Jurkat, Clone E6-1 (cell line): ENCODE data around the gene MAPKAPK5.

Experiments
- DNase-seq: peaks from one replicate; pipeline ENCODE4 v3.0.0-alpha.2; 2011; ENCODE audit warnings: low read depth, low spot score
- H3K4me3 ChIP-seq: 2 replicates; pipeline ENCODE4 v1.5.1; 2011; ENCODE audit warnings: mild to moderate bottlenecking, low read length, control low read depth, moderate library complexity

The MAPKAPK5 gene

DNA sequence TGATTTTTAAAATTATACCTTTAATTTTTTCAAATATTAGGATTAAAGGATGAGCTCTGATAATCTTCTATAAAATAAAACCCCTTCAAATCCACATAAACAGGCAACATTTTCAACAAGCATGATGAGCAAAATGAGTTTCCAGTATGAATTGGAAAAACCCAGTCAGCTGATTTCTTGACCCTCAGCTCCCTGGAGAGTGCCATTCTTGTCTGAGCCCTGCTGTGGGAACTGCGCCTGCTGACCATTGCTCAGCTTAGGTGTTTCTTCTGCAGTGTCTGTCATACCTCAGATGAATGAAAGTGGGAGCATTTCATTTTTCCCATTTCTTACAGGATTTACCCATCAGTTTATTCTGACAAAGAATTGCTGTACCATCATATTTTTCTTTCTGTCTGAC lies 27.6 kb downstream of the MAPKAPK5 start:
- DNase-seq: no peak

DNA sequence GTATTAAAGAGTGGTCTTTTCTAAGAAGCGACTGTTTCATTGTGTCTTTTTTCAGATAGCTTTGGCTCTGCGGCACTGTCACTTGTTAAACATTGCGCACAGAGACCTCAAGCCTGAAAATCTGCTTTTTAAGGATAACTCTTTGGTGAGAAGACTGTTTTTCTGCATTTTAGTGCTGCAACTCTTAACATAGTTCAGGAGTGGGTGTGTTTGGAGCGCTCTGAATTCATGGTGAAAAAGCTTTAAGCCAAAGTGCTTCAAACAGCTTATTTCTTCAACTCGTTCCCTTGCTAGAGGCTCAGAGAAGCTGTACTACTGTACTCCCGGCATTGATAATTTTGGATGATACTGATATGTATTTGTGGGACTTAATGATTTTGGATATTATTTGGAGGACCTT lies 28.2 kb downstream of the MAPKAPK5 start:
- no peak overlapping the region for H3K4me3 ChIP-seq
- no peak for DNase-seq

More for the DNA sequence above, 27.6 kb downstream of the MAPKAPK5 start:
- no peak overlapping the region for H3K4me3 ChIP-seq

DNA sequence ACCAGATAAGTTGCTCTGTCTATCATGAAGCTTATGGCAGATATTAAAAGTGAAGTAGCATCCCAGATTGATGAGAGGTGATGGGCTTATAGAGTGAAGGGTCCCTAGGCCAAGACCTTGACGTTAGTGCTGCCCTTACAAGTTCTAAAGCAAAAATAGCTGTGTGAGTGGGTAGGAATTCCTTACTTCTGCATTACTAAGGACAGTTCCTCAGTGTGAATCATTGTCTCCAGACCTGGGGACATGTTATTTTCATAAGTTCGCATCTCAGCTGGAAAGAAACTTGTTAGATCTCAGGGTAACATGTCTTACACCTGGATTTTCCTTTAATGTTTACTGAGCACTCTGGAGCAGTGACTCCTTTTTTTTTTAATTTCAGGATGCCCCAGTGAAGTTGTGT lies 28.7 kb downstream of the MAPKAPK5 start:
- H3K4me3 ChIP-seq: no peak overlapping the region
- DNase-seq: no peak

DNA sequence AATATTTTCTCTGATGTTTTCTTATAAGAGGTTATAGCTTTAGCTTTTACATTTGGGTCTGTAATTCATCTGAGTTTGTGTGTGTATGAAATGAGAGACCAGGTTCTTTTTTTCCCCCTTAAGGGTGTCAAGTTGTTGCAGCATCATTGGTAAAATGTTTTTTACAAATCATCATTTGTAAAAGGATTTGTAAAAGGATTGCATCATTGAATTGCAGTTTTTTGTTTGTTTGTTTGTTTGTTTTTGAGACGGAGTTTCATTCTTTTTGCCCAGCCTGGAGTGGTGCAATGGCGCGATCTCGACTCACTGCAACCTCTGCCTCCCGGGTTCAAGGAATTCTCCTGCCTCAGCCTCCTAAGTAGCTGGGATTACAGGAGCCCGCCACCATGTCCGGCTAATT lies 31.1 kb downstream of the MAPKAPK5 start:
- no peak for DNase-seq

DNA sequence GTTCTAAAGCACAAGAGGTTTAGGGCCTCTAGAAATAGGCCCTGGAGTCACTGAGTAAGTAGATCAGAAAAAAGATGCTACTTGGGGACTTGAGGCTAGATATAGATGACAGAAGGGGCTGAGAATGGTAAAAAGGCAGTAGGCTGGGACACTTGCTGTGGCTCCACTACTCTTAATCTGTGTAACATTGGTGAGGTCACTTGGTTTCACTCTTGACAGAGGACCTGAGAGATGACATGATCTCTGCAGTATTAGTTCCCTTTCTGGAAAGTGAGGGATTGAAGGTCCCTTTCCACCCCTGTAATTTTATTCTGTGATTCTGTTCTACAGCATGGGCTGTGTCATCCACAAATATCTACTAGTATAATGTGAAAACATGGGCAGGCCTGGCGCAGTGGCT lies 39.7 kb downstream of the MAPKAPK5 start:
- H3K4me3 ChIP-seq: no peak overlapping the region
- no peak for DNase-seq

More for the DNA sequence above, 31.1 kb downstream of the MAPKAPK5 start:
- H3K4me3 ChIP-seq: no peak overlapping the region

DNA sequence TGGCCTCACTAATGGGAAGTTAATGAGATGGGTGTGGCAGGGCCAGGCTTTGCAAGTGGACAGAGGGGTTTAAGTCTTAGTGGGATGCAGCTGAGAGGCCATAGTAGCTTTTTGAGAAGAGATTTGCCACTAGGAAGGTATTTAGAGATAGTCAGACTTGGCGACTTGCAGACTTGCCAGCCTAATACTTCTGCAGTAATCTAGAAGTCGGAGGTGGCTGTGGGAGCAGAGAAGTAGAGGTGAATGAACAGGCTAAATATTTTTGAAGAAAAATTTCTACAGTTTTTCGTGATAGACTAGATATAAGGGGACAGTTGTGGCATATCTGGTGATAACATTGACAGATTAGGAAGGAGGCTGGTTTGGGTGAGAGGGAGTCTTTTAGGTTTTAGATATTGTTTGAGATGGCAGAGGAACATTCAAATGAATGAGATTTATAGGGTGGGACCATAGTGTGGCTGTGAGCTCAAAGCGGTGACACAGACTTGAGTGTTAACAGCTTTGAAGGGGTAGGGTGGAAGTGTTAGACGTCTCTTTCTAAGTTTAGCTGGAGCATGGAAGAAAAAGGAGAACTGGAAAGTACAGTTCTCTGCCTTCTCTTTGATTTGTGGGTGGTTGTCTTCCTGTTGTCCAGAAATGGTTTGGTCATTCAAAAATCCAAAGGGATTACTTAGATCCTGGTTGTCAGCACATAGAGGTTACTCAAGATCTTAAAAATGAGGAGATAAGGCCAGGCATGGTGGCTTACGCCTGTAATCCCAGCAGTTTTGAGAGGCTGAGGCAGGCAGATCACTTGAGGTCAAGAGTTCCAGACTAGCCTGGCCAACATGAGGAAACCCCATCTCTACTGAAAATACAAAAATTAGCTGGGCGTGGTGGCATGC lies 44.9 kb downstream of the MAPKAPK5 start:
- no peak for DNase-seq
- no peak overlapping the region for H3K4me3 ChIP-seq

DNA sequence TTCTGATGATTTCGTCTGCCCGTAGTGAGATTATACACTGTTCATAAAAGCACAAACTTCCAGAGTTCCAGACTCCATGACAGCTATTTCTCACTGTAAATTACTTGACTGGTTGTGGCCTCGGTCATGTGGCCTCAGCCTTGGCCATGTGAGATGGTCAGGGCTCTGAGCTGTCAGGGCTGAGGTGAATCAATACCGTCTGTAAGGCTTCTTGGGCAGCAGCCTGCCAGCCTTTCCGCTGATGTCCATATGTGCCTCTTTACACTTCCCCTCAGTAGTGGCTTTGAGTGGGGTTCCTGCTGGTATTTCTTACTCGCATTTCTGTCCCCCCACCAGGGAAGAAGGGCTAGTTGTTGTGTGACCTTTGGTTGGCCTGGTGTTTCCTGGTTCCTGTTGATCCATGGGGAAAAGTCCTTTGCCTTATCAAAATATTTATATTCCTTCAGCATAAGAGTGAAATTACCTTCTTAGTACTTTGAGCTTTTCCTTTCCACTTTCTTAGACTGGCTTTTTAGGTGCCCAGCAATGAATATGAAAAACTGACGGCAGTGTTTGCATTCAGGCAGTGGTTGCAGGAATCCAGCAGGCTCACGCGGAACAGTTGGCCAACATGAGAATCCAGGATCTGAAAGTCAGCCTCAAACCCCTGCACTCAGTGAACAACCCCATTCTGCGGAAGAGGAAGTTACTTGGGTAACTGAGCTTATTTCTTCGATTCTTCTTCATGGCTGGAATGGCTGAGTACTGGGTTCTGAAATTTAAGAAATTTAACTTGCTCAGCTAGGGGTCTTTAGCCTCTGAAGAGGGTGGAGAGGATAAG lies 46.1 kb downstream of the MAPKAPK5 start:
- no peak overlapping the region for H3K4me3 ChIP-seq
- no peak for DNase-seq

DNA sequence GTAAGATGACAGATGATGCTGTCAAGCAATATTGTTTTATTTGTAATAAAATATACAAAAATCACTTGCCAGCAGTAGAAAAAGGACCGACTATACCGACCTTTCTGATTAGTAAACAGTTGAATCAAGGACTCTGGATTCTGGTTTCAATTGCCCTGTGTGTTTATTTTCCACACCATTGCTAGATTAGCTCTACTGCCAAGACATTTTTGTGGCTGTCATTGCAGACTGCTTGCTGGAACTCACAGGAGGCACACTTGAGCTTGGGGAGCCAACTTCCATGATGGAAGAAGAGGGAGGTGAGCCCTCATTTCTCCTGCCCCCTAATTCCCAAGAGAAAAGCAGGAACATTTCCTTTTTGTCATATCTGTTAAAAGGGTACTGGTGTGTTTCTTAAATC lies 51.3 kb downstream of the MAPKAPK5 start:
- DNase-seq: no peak
- no peak overlapping the region for H3K4me3 ChIP-seq

DNA sequence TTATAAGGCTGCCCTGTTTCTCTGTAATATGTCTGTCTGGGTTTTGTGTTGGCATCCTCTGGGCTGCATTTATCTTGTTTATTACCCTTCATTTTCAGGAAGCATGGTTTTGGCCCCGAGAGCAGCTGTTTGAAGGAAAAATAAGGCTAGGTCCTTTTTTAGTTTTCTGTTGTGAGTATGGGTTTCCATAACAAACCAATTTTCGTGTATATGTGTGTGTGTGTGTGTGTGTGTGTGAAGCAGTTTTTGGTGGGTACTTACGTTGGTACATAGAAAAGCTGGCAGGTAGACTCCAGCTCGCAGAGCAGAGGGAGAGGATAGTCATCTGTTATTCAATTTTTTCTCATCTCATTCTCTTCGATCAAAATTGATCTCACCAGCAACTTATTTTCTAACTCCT lies 52.5 kb downstream of the MAPKAPK5 start:
- no peak for DNase-seq
- H3K4me3 ChIP-seq: no peak overlapping the region

DNA sequence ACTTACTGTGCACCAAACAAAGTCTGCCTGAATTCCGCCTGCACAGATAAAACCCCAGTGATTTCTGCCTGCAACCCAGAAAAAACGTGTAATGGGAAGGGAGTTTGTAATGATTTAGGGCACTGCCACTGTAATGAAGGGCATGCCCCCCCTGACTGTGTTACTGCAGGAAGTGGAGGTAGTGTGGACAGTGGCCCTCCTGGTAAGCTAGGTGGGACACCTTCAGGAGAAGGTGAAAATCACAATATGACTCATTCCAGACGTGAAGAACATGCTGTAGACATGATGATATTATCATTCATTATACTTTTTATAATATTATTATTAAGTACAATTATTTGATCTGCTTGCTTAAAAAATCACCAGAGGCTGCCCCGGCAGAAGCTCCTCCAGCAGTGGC lies 59.2 kb downstream of the MAPKAPK5 start:
- DNase-seq: no peak
- no peak overlapping the region for H3K4me3 ChIP-seq

DNA sequence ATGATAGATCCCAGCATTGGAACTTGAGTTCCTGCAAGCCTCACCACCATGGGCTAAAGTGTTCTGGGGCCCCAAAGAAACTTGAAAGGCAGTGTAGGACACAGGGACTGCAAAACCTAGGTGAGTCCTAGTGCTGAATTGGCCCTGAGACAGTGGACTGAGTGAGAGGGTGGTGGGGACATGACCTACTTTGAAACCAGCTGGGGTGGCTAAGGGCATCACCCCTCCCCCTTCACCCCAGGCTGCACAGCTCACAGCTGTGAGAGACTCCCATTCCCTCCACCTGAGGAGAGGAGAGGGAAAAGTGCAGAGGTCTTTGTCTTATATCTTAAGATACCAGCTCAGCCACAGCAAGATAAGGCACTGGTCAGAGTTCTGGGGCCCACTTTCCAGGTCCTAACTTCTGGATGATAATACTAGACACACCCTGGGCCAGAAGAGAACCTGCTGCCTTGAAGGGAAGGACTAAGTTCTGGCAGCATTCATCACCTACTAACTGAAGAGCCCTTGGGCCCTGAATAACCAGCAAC lies 62.5 kb downstream of the MAPKAPK5 start:
- DNase-seq: no peak

DNA sequence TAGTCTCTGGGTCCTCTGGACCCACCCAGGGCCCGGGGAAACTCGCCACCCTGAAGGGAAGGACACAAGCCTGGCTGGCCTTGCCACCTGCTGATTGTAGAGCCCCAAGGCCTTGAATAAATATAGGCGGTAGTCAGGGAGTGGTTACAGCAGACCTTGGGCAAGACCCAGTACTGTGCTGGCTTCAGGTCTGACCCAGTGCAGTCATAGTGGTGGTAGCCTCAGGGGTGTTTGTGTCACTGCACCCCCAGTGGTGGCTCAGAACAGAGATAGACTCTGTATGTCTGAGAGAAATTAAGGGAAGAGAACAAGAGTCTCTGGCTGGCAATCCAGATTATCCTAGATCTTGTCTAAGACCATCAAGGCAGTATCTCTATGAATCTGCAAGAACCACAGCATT lies 63.5 kb downstream of the MAPKAPK5 start:
- no peak for DNase-seq
- no peak overlapping the region for H3K4me3 ChIP-seq

More for the DNA sequence above, 62.5 kb downstream of the MAPKAPK5 start:
- no peak overlapping the region for H3K4me3 ChIP-seq

DNA sequence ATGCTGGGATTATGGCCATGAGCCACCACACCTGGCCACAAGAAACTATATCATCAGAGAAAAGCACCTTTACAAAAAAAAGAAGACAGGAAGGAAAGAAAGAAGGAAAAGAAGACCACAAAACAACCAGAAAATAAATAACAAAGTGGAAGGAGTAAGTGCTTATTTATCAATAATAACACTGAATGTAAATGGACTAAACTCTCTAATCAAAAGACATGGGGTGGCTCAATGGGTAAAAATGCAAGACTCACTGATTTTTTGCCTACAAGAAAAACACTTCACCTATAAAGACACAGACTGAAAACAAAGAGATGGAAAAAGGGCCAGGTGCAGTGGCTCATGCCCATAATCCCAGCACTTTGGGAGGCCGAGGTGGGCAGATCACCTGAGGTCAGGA lies 65.7 kb downstream of the MAPKAPK5 start:
- DNase-seq: no peak
- H3K4me3 ChIP-seq: no peak overlapping the region

DNA sequence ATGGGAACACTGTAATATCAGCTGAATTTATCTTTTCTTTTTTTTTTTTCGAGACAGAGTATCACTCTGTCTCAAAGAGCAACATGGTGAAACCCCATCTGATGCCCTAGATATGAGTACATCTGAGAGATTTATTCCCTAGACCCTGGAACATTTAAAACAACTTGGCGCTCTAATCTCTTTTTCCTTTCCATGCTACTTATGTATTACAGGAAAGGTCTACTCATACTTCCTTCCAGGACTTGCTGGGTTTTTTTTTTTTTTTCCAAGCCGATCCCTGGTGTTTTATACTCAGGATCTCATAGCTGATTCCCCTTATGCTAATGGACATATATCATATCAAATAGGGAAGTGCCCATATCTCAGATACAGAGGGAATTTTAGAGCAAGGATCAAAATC lies 83.1 kb downstream of the MAPKAPK5 start:
- DNase-seq: no peak
- H3K4me3 ChIP-seq: no peak overlapping the region

DNA sequence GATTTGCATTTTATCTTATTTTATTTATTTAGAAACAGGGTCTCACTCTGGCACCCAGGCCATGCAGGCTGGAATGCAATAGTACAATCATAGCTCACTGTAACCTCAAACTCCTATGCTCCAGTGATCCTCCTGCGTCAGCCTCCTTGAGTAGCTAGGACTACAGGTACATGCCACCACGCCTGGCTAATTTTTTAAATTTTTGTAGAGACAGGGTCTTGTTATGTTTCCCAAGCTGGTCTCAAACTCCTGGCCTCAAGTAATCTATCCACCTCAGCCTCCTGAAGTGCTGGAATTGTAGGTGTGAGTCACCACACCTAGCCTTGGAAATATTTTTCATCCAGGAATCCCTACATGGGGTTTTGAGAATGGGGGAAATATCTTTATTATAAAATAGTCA lies 84.6 kb downstream of the MAPKAPK5 start:
- no peak overlapping the region for H3K4me3 ChIP-seq
- no peak for DNase-seq

DNA sequence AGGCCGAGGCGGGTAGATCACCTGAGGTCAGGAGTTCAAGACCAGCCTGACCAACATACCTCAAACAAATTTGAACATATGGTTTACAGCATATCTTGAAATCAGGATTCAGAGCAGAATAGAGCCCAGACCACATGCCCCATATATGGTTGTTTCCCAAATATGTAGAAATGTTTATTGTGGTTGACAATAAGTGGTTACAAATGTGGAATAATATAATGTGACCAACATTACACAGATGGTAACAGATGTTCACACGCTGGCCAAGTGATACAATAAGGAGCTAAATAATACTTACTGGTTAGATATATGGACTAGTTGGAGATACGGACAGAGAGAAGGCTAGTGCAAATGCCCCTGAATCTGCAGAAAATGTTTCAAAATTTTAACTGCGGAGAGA lies 85.3 kb downstream of the MAPKAPK5 start:
- no peak for DNase-seq
- H3K4me3 ChIP-seq: no peak overlapping the region

DNA sequence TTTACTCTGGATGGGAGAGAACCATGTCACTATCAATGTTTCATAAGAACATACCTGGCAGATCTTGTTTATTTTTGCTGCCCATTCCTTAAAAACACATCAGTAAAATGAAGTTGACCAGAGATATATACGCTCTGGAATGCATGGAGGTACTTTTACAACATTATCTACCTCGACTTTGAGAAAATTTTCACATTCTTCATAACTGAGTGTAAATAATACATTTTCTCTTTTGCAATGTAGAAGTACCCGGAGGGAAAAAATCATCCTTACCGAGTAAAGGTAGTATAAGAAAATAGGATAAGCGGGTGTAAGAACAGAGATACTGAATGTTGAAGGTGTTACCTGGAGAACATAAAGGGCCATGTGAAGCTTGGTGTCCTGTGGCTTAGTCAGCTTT lies 90.2 kb downstream of the MAPKAPK5 start:
- no peak overlapping the region for H3K4me3 ChIP-seq
- DNase-seq: no peak

DNA sequence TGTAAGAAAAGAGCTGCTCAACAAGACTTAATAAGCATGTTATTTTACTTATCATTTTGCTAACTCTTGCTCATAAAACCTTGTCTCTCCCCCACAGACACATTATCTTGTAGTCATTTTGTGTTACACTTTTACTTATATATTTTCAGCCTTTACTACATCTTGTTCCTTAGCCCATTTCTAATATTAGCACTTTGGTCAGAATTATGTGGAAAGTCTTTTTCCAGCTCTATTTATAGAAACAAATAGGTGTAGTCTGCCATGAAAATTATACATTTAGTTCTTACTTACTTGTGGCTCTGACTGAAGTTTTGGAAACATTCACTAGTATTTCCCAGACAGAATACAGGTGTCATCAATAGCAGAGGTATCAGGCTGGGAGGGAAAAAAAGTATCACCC lies 94.8 kb downstream of the MAPKAPK5 start:
- no peak overlapping the region for H3K4me3 ChIP-seq
- no peak for DNase-seq

DNA sequence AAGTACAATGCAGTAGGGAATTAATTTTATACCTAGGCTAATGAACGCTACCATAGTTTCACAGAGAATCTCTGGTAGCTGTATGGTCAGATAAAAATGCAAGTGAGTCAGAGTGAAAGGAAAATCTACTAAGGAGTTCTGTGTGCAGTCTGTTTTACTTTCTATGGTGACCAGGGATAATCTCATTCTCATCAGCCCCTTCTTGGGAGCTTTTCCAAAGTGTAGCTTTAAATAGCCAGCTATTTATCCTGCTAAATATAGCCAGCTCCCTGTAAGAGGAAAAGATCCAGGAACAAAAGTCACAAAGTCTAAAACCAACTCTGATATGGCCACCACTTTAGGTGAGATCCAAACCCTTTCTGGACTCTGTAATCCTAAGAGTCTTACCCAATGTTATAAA lies 95.4 kb downstream of the MAPKAPK5 start:
- no peak for DNase-seq
- no peak overlapping the region for H3K4me3 ChIP-seq

DNA sequence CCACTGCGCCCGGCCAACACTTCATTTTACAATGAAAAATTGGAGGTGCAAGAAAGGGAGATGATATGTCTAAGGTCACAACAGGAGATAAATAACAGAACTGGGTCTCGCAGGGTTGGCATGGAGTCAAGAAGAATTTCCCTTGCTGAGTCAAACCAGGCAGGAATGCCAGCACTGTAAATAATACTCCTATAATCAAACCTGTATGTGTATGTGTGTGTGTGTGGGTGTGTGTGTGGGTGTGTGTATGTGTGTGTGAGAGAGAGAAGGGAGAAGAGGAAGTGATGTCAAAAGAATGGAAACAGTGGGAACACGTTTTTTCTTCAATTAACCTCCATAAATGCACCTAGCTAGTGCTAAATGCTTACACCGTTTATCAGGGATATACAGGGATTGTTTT lies 100.5 kb downstream of the MAPKAPK5 start:
- no peak overlapping the region for H3K4me3 ChIP-seq
- no peak for DNase-seq
